Lower leg skin (tissue), 4 donors: ENCODE results near the gene PSMD6. TPM values are rescaled to one million over a fixed set of nuclear protein-coding genes. Genes with fewer than 3 reads are reported as not detected.

Experiments
- DNase-seq, 2 donors: peaks; one replicate each; pipeline ENCODE4 v3.0.0-alpha.2; 2019; ENCODE audit warnings: low spot score in 2 of 2
- H3K4me3 ChIP-seq: fragments of 200-600 bp; sonication (generic); 2 replicates; pipeline ENCODE4 v1.5.1; 2017; ENCODE audit warnings: mild to moderate bottlenecking, low read depth; ENCODE audit not compliant: poor library complexity, severe bottlenecking
- POLR2A ChIP-seq, 2 donors: fragments of 450-650 bp; IDR thresholded peaks; one replicate each; pipeline ENCODE4 v1.6.1; 2016 to 2017; ENCODE audit warnings: antibody characterized with exemption in 2 of 2, mild to moderate bottlenecking in 1 of 2, moderate library complexity in 1 of 2
- WGBS, 2 donors: methylation state at CpG; one replicate each; pipeline ENCODE4 v1.1.5; 2018; 5-methylcytosine and 5-hydroxymethylcytosine counted together
- intact Hi-C: fragments of 100-400 bp; cut with DNase I; formaldehyde crosslinking; loops from one replicate; pipeline ENCODE4 v1.15.0; 2023; ENCODE audit warnings: low total_unique reads
- total RNA-seq, 4 donors: library from RNA; depleted of rRNA; stranded (reverse); fragments of >200 nt; gene quantifications; one replicate each; pipeline ENCODE4 v1.1.0, GENCODE V29; 2016
- TF ChIP-seq, protein P1 (sequence below), 3 donors: fragments of 450-650 bp; IDR thresholded peaks; one replicate each; pipeline ENCODE4 v1.5.1; 2016; ENCODE audit warnings: antibody characterized with exemption in 3 of 3, mild to moderate bottlenecking in 3 of 3, moderate library complexity in 2 of 3

The PSMD6 gene
- total RNA-seq, 4 donors from 2014 or later, result 61.6 to 81.2 (median 67.1) TPM

DNA sequence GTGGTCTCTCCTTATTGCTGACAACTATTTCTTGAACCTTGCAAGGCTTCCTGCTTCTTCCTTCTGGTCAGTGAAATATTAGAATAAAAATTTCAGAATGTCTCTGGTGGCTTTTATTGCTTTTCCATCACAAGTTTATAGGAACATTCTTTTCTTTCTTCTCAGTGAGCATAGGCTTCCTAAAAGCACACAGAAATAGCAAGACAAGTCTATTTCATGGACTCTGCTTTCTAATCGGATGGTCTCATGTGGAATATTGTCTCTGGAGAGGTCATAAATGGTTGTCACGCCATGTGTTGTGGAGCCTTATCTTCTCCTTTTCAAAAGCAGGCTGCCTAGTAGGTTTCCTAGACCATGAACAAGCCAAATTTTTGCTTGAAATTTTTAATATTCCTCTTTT, 9.8 kb upstream of the PSMD6 start:
- WGBS, 2 donors, result 80 to 83% methylated on average over 2 of the region's 2 CpGs
- TF ChIP-seq, protein P1, sequence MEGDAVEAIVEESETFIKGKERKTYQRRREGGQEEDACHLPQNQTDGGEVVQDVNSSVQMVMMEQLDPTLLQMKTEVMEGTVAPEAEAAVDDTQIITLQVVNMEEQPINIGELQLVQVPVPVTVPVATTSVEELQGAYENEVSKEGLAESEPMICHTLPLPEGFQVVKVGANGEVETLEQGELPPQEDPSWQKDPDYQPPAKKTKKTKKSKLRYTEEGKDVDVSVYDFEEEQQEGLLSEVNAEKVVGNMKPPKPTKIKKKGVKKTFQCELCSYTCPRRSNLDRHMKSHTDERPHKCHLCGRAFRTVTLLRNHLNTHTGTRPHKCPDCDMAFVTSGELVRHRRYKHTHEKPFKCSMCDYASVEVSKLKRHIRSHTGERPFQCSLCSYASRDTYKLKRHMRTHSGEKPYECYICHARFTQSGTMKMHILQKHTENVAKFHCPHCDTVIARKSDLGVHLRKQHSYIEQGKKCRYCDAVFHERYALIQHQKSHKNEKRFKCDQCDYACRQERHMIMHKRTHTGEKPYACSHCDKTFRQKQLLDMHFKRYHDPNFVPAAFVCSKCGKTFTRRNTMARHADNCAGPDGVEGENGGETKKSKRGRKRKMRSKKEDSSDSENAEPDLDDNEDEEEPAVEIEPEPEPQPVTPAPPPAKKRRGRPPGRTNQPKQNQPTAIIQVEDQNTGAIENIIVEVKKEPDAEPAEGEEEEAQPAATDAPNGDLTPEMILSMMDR (IDR thresholded peaks at IDR 0.05), result no peak
- TF ChIP-seq POLR2A (IDR thresholded peaks at IDR 0.05), result no peak
- no peak for DNase-seq
- intact Hi-C loops, result no loop called here
- H3K4me3 ChIP-seq, result no peak overlapping the region

DNA sequence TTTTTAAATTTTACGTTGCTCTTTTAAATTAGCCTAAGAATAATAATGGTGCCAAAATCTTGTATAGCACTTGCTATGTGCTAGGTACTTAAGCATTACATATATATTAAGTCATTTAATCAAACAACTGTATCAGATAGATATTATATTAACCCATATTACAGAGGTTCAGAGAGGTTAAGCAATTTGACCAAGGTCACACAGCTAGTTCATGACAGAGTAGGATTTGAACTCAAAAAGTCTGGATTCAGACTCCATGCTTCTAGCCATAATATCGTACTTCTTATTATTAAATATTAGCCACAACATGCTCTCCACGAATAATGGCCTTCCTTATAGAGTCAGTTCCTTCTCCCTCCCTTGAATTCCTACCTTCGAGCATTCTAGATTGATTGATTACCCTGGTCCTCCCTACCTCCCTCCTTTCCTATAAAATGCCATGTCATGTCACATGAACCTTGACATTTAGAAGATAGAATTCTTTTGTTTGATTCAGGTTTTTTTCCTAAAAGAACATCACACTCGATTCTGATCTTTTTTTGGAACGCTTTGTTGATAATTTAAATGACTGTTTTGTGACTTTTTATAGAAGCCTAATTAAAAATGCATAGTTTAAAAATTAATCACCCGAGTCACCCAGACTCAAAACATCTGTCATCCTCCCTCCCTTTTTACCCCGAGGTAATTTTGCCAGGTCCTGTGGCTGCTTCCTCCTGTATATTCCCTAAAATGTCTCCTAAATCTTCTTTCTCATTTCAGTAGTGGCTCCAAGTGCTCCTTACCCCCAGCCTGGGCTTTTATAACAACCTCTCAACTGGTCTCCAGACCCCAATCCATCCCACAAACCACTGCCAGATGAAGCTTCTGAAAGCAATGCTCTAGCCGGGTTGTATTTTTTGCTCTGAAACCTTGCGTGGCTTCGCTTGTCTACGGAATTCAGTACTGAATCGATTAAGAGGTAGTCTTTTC, 8.5 kb upstream of the PSMD6 start:
- intact Hi-C loops, result no loop called here
- TF ChIP-seq, protein P1 (IDR thresholded peaks at IDR 0.05), result no peak
- no peak for TF ChIP-seq POLR2A (IDR thresholded peaks at IDR 0.05)
- H3K4me3 ChIP-seq, result no peak overlapping the region
- DNase-seq, result no peak
- WGBS, 2 donors, result 40 to 45% methylated on average over 13 of the region's 13 CpGs

GRCh38 chr3:64030741-64031140, 7.4 kb upstream of the PSMD6 start:
- H3K4me3 ChIP-seq, result no peak overlapping the region
- TF ChIP-seq, protein P1 (IDR thresholded peaks at IDR 0.05), result peak in 1 of 3 donors; percentile 53
- TF ChIP-seq POLR2A (IDR thresholded peaks at IDR 0.05), result no peak
- WGBS, 2 donors, result 4% methylated on average over 16 of the region's 16 CpGs
- intact Hi-C loops, result no loop called here
- peak; percentile 43 to 94 for DNase-seq

- WGBS, 2 donors, result 88 to 91% methylated on average over 4 of the region's 4 CpGs
- TF ChIP-seq, protein P1 (IDR thresholded peaks at IDR 0.05), result no peak
- no peak for TF ChIP-seq POLR2A (IDR thresholded peaks at IDR 0.05)
- no peak overlapping the region for H3K4me3 ChIP-seq
- DNase-seq, result no peak
- intact Hi-C loops, result loop anchor here (5.0 to 10.0 kb wide), 2 partner anchors 373 to 456 kb away; no protein-coding TSS in a partner anchor
Observed at GRCh38 chr3:64029287-64029686, 6.0 kb upstream of the PSMD6 start.

GRCh38 chr3:64028754-64029153, 5.5 kb upstream of the PSMD6 start:
- WGBS, 2 donors, result 78% methylated on average over 3 of the region's 3 CpGs
- no peak overlapping the region for H3K4me3 ChIP-seq
- intact Hi-C loops, result loop anchor here (5.0 to 10.0 kb wide), 2 partner anchors 374 to 456 kb away; no protein-coding TSS in a partner anchor
- no peak for TF ChIP-seq POLR2A (IDR thresholded peaks at IDR 0.05)
- TF ChIP-seq, protein P1 (IDR thresholded peaks at IDR 0.05), result no peak
- no peak for DNase-seq
